Measurements from ENCODE around the gene CDK6. TPM values are rescaled to one million over a fixed set of nuclear protein-coding genes. Genes with fewer than 3 reads are reported as not detected.
A peak's percentile ranks its signal among the peaks of the same experiment; 100 is the strongest.

The CDK6 gene
- total and polyA plus RNA-seq, 9 of the 15 experiments (the other 6 are each of a cell fraction or from before 2014, with no cell fraction given), result 7.6 to 109 (median 44.4) TPM

DNA sequence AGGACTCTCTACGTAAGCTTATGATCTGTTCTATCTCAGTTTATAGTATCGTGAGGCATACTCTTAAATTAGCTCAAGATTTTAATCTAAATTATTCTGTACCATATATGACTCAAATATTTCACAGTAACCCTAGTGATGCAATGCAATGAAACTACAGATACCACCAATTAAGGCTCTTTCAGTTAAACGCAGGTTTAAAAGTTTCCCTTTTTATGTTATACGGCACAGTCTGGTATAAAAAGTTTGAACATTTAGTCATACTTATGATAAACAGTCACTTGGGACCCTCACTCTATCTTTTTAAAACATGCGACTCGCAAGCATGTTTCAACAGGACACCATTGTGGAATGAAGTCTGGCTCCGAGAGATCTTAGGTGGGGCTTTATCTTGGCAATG is 107.2 kb downstream of the CDK6 start:
- 75% methylated on average over 7 of the region's 7 CpGs for WGBS (ENCODE audit: insufficient coverage, low coverage, missing lambda C conversion rate)
- Histone ChIP-seq H3K27me3 (ENCODE audit: control insufficient read depth in 2 of 2, insufficient read depth in 2 of 2, low read length in 2 of 2) (no peaks in the 10 kb centered on the region), H3K9ac (ENCODE audit: insufficient read depth in 1 of 2, low read depth in 2 of 2, low read length in 2 of 2) (no peak overlapping the region), H3K79me2 (ENCODE audit: control insufficient read depth, insufficient read depth, low read length) (peaks cover 47% of the 10 kb centered on the region; the same call in 2 of the 3 replicates), H3K36me3 (ENCODE audit: control insufficient read depth, insufficient read depth, low read length) (peaks cover 33% of the 10 kb centered on the region), H3K9me1 (ENCODE audit: control insufficient read depth, insufficient read depth, low read length) (no peaks in the 10 kb centered on the region), H3K9me3 (replicated peaks; ENCODE audit: control insufficient read depth, insufficient read depth, low read depth, low read length) (no peaks in the 10 kb centered on the region), H2AFZ (ENCODE audit: low read depth, low read length) (no peak overlapping the region), H3K4me3 (no peak overlapping the region), H4K20me1 (replicated peaks; ENCODE audit: control insufficient read depth, insufficient read depth, low read length) (no peaks in the 10 kb centered on the region), H3K4me1 (replicated peaks in 1 of 2; ENCODE audit: control insufficient read depth in 2 of 2, insufficient read depth in 2 of 2, low read length in 2 of 2) (peaks cover 0 to 7% of the 10 kb centered on the region in 2 experiments; a peak in 2 of 5 replicates), H3K4me2 (ENCODE audit: insufficient read depth, low read length) (no peak overlapping the region), H3K27ac (ENCODE audit: extremely low read depth, low read depth, low read length) (no peak overlapping the region)
- BruUV-seq (replicated peaks), result no TSS peak
- no peak for DNase-seq (ENCODE audit: extremely low read depth in 1 of 4, low spot score in 3 of 4)
- intact Hi-C loops (cut with micrococcal nuclease), result no loop called here
- in situ Hi-C loops (cut with MboI), result no loop called here
- ChIA-PET CTCF (ENCODE audit: low intra/inter-chr PET ratio) (no interaction called here), POLR2A (no interaction called here)
- ATAC-seq, result no peak
- FAIRE-seq, result no peak
- TF ChIP-seq ZNF707 (CRISPR knock-in tag; conservative IDR thresholded peaks at IDR 0.05) (no peak), ZFPM2 (CRISPR knock-in tag; IDR thresholded peaks at IDR 0.05) (no peak), GTF2E2 (tag; IDR thresholded peaks at IDR 0.05) (peak; percentile 43; the same call in 1 of the 2 replicates), CEBPG (CRISPR knock-in tag; IDR thresholded peaks at IDR 0.05) (peak; percentile 55; the same call in 1 of the 2 replicates), CEBPG (tag; conservative IDR thresholded peaks at IDR 0.05 in 1 of 2, IDR thresholded peaks at IDR 0.05 in 1 of 2) (peak; percentile 46 to 96; a peak in 3 of 4 replicates), ZNF175 (CRISPR knock-in tag; IDR thresholded peaks at IDR 0.05; ENCODE audit: low read depth) (peak; percentile 63; the same call in 1 of the 2 replicates), ATF7 (IDR thresholded peaks at IDR 0.05) (peak; percentile 66; the same call in 1 of the 2 replicates), ZNF584 (CRISPR knock-in tag; IDR thresholded peaks at IDR 0.05; ENCODE audit: low read depth) (peak; percentile 48; the same call in 1 of the 2 replicates), ZNF589 (CRISPR knock-in tag; IDR thresholded peaks at IDR 0.05; ENCODE audit: low read depth) (no peak)
- TF ChIP-seq, protein P1, sequence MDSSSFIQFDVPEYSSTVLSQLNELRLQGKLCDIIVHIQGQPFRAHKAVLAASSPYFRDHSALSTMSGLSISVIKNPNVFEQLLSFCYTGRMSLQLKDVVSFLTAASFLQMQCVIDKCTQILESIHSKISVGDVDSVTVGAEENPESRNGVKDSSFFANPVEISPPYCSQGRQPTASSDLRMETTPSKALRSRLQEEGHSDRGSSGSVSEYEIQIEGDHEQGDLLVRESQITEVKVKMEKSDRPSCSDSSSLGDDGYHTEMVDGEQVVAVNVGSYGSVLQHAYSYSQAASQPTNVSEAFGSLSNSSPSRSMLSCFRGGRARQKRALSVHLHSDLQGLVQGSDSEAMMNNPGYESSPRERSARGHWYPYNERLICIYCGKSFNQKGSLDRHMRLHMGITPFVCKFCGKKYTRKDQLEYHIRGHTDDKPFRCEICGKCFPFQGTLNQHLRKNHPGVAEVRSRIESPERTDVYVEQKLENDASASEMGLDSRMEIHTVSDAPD (CRISPR knock-in tag; IDR thresholded peaks at IDR 0.05), result no peak
- TF ChIP-seq, protein P2, sequence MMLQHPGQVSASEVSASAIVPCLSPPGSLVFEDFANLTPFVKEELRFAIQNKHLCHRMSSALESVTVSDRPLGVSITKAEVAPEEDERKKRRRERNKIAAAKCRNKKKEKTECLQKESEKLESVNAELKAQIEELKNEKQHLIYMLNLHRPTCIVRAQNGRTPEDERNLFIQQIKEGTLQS (IDR thresholded peaks at IDR 0.05), result peak; percentile 87
- TF ChIP-seq, protein P2 (CRISPR knock-in tag; conservative IDR thresholded peaks at IDR 0.05), result no peak
- TF ChIP-seq, protein P3, sequence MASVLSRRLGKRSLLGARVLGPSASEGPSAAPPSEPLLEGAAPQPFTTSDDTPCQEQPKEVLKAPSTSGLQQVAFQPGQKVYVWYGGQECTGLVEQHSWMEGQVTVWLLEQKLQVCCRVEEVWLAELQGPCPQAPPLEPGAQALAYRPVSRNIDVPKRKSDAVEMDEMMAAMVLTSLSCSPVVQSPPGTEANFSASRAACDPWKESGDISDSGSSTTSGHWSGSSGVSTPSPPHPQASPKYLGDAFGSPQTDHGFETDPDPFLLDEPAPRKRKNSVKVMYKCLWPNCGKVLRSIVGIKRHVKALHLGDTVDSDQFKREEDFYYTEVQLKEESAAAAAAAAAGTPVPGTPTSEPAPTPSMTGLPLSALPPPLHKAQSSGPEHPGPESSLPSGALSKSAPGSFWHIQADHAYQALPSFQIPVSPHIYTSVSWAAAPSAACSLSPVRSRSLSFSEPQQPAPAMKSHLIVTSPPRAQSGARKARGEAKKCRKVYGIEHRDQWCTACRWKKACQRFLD (CRISPR knock-in tag; IDR thresholded peaks at IDR 0.05), result peak; percentile 43; the same call in 1 of the 2 replicates
- TF ChIP-seq, protein P4, sequence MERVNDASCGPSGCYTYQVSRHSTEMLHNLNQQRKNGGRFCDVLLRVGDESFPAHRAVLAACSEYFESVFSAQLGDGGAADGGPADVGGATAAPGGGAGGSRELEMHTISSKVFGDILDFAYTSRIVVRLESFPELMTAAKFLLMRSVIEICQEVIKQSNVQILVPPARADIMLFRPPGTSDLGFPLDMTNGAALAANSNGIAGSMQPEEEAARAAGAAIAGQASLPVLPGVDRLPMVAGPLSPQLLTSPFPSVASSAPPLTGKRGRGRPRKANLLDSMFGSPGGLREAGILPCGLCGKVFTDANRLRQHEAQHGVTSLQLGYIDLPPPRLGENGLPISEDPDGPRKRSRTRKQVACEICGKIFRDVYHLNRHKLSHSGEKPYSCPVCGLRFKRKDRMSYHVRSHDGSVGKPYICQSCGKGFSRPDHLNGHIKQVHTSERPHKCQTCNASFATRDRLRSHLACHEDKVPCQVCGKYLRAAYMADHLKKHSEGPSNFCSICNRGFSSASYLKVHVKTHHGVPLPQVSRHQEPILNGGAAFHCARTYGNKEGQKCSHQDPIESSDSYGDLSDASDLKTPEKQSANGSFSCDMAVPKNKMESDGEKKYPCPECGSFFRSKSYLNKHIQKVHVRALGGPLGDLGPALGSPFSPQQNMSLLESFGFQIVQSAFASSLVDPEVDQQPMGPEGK (CRISPR knock-in tag; IDR thresholded peaks at IDR 0.05; ENCODE audit: borderline replicate concordance), result no peak
- TF ChIP-seq, protein P5, sequence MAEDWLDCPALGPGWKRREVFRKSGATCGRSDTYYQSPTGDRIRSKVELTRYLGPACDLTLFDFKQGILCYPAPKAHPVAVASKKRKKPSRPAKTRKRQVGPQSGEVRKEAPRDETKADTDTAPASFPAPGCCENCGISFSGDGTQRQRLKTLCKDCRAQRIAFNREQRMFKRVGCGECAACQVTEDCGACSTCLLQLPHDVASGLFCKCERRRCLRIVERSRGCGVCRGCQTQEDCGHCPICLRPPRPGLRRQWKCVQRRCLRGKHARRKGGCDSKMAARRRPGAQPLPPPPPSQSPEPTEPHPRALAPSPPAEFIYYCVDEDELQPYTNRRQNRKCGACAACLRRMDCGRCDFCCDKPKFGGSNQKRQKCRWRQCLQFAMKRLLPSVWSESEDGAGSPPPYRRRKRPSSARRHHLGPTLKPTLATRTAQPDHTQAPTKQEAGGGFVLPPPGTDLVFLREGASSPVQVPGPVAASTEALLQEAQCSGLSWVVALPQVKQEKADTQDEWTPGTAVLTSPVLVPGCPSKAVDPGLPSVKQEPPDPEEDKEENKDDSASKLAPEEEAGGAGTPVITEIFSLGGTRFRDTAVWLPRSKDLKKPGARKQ (CRISPR knock-in tag; IDR thresholded peaks at IDR 0.05), result peak; percentile 74; the same call in 1 of the 2 replicates

Measured in K562 (cell line).